NT2/D1 (cell line): ENCODE data around the gene ACAA2.

Experiments used
- YY1 ChIP-seq: IDR thresholded peaks from 2 replicates; pipeline ENCODE4 v1.6.1; 2011; ENCODE audit not compliant: insufficient read length, insufficient read depth
- ZNF274 ChIP-seq: IDR thresholded peaks from 2 replicates; pipeline ENCODE4 v1.6.1; 2011; ENCODE audit warnings: mild to moderate bottlenecking, low read depth, low read length

DNA sequence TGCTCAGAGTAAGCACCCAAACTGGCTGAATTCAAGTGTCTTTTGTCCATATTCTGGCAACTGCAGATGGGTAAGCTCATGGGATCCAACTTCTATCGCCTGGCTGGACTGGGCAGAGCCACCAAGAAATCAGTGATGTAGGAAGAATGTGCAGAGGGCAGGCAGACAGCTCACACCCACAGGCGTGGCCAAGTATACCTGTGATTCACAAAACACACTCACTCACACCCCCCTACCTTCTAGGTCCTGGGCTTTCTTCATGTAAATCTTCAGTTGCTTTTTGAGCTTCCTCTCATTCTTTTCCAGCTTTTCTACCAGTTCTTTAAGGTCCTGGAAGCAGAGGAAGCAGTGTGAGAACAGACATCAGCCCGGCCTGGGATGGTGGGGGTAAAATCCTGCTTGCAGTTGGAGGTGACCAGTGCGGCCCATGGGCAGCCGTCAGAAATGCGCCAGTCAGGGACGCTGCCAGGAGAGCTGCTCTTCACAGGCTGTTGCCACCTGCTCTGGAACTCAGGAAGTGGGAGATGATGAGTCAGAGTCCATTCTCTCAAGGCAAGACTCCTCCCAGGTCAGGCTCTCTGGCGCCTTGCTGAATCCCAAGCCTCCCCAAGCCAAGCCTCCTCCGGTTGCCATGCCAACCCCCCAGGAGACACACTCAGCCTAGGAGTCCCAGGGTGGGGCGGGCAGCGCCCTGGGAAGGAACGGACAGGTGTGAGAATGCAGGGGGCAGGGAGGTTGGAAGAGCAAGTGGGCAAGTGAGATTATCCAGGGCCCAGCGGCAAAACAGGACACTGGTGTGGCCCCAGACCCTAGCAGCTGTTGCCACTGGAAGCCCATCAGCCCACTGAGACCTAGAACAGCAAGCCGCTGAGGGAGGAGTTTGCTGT lies 36.2 kb upstream of the ACAA2 start:
- no peak for TF ChIP-seq YY1
- no peak for TF ChIP-seq ZNF274
